Liver (tissue), 9 donors: ENCODE data around the gene ANKDD1A. TPM values are rescaled to one million over a fixed set of nuclear protein-coding genes. Genes with fewer than 3 reads are reported as not detected.

Experiments
- DNase-seq: peaks from one replicate; pipeline ENCODE4 v3.0.0-alpha.2; 2017; ENCODE audit warnings: low spot score
- H3K27ac ChIP-seq, 2 donors: one replicate each; pipeline ENCODE4 v1.7.0; 2013; ENCODE audit warnings: inconsistent platforms in 2 of 2, low read length in 2 of 2, control low read depth in 1 of 2, low read depth in 1 of 2, mild to moderate bottlenecking in 1 of 2
- H3K27me3 ChIP-seq, 4 donors: one replicate each; pipeline versions ENCODE4 v1.6.1 to v1.7.0; 2013; ENCODE audit warnings: low read length in 3 of 4, inconsistent platforms in 1 of 4, mild to moderate bottlenecking in 1 of 4, moderate library complexity in 1 of 4; ENCODE audit not compliant: control insufficient read depth in 4 of 4, insufficient read depth in 4 of 4
- H3K36me3 ChIP-seq, 4 donors: one replicate each; pipeline versions ENCODE4 v1.6.1 to v1.7.0; 2013; ENCODE audit warnings: low read length in 3 of 4, mild to moderate bottlenecking in 3 of 4, low read depth in 1 of 4, moderate library complexity in 1 of 4; ENCODE audit not compliant: control insufficient read depth in 4 of 4, insufficient read depth in 3 of 4
- H3K4me1 ChIP-seq, 4 donors: one replicate each; pipeline versions ENCODE4 v1.6.1 to v1.7.0; 2013; ENCODE audit warnings: low read length in 3 of 4, mild to moderate bottlenecking in 3 of 4, moderate library complexity in 1 of 4; ENCODE audit not compliant: control insufficient read depth in 4 of 4, insufficient read depth in 4 of 4
- H3K4me3 ChIP-seq, 3 donors: one replicate each; pipeline versions ENCODE4 v1.6.1 to v1.7.0; 2013; ENCODE audit warnings: low read length in 3 of 3, control low read depth in 1 of 3, low read depth in 1 of 3, mild to moderate bottlenecking in 1 of 3
- H3K9ac ChIP-seq, 2 donors: one replicate each; pipeline ENCODE4 v1.7.0; 2013; ENCODE audit warnings: low read length in 2 of 2, mild to moderate bottlenecking in 2 of 2, moderate library complexity in 2 of 2, control low read depth in 1 of 2, low read depth in 1 of 2
- H3K9me3 ChIP-seq, 4 donors: one replicate each; pipeline versions ENCODE4 v1.6.1 to v1.7.0; 2013; ENCODE audit warnings: low read length in 3 of 4; ENCODE audit not compliant: control insufficient read depth in 4 of 4
- FOXA2 ChIP-seq: IDR thresholded peaks from 2 replicates; pipeline ENCODE4 v1.6.1; 2016; ENCODE audit warnings: antibody characterized with exemption
- GABPA ChIP-seq, 2 donors: IDR thresholded peaks in 1 of 2; conservative IDR thresholded peaks in 1 of 2; 2 replicates each; pipeline ENCODE4 v1.6.1; 2016; ENCODE audit warnings: antibody characterized with exemption in 2 of 2, mild to moderate bottlenecking in 1 of 2, moderate library complexity in 1 of 2
- HNF4A ChIP-seq, 2 donors: conservative IDR thresholded peaks; 2 replicates each; pipeline ENCODE4 v1.6.1; 2016; ENCODE audit warnings: antibody characterized with exemption in 2 of 2, mild to moderate bottlenecking in 2 of 2
- HNF4G ChIP-seq: IDR thresholded peaks from 2 replicates; pipeline ENCODE4 v1.6.1; 2016; ENCODE audit warnings: antibody characterized with exemption
- JUND ChIP-seq, 2 donors: IDR thresholded peaks; 2 replicates each; pipeline ENCODE4 v1.6.1; 2016; ENCODE audit warnings: antibody characterized with exemption in 2 of 2
- MAX ChIP-seq: IDR thresholded peaks from 2 replicates; pipeline ENCODE4 v1.6.1; 2016; ENCODE audit warnings: antibody characterized with exemption
- NR2F2 ChIP-seq: IDR thresholded peaks from 2 replicates; pipeline ENCODE4 v1.6.1; 2016; ENCODE audit warnings: antibody characterized with exemption
- REST ChIP-seq: IDR thresholded peaks from 2 replicates; pipeline ENCODE4 v1.6.1; 2016; ENCODE audit warnings: antibody characterized with exemption, mild to moderate bottlenecking
- SP1 ChIP-seq: IDR thresholded peaks from 2 replicates; pipeline ENCODE4 v1.6.1; 2018; ENCODE audit warnings: antibody characterized with exemption, mild to moderate bottlenecking
- TAF1 ChIP-seq: conservative IDR thresholded peaks from 2 replicates; pipeline ENCODE4 v1.6.1; 2016; ENCODE audit warnings: antibody characterized with exemption, mild to moderate bottlenecking
- WGBS: extraction: QIAGEN DNeasy Blood & Tissue Kit; methylation state at CpG from one replicate; pipeline ENCODE4 v1.1.7; 2013; 5-methylcytosine and 5-hydroxymethylcytosine counted together
- polyA plus RNA-seq, 2 donors: library from polyadenylated mRNA; stranded (reverse) in 1 of 2; unstranded in 1 of 2; fragments of 200-250 nt in 1 of 2; fragments of >200 nt in 1 of 2; fragmentation: Nextera tagmentation in 1 of 2; extraction: Ambion mirVana in 1 of 2; gene quantifications; one replicate each; pipeline versions ENCODE4 v1.2.1 to v1.2.3, GENCODE V29; 2013 to 2015
- total RNA-seq, 2 donors: library from RNA; depleted of rRNA; stranded (reverse); fragments of >200 nt; gene quantifications; one replicate each; pipeline ENCODE4 v1.2.3, GENCODE V29; 2014
- TF ChIP-seq, protein P1 (sequence below): fragments of 150-350 bp; IDR thresholded peaks from 2 replicates; pipeline ENCODE4 v1.5.1; 2017; ENCODE audit warnings: improper control_type of control experiment, low read depth, low read length; ENCODE audit not compliant: missing input control
- TF ChIP-seq, protein P2 (sequence below): IDR thresholded peaks from 2 replicates; pipeline ENCODE4 v1.6.1; 2016; ENCODE audit warnings: antibody characterized with exemption
- donor health status: healthy.
- donor health status: healthy.
- donor health status: healthy.
- donor health status: healthy.
- donor health status: healthy.

Gene ANKDD1A
- total and polyA plus RNA-seq, 4 donors = 0.32 to 1.0 (median 0.59) TPM

DNA sequence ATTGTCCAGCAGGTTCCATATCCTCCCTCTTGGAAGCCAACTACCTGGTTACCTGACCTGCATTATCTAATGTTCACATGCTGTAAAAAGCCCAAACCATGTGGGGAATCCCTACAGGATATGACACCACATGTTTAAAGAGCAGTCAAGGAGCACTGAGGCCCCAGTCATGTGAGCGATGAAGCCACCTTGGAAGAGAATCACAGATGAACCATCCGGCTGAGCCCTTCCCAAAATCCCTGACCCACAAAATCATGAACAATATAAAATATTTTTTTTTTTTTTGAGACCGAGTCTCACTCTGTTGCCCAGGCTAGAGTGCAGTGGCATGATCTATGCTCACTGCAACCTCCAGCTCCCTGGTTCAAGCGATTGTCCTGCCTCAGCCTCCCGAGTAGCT, 10.6 kb upstream of the ANKDD1A start:
- Histone ChIP-seq H3K4me3 (no peak overlapping the region), H3K27ac (no peak overlapping the region), H3K4me1 (peaks cover 0 to 14% (median 7%) of the 10 kb centered on the region in 4 donors), H3K36me3 (no peaks in the 10 kb centered on the region), H3K9ac (no peak overlapping the region), H3K27me3 (no peaks in the 10 kb centered on the region), H3K9me3 (peaks cover 0 to 4% (median 0%) of the 10 kb centered on the region in 4 donors)
- 94% methylated on average over 5 of the region's 5 CpGs for WGBS
- DNase-seq = no peak
- TF ChIP-seq JUND (IDR thresholded peaks at IDR 0.05) (no peak), TAF1 (no peak), REST (no peak), MAX (no peak), HNF4A (conservative IDR thresholded peaks at IDR 0.05) (no peak), HNF4G (no peak), GABPA (IDR thresholded peaks at IDR 0.05 in 1 of 2, conservative IDR thresholded peaks at IDR 0.05 in 1 of 2) (no peak), FOXA2 (no peak)
- TF ChIP-seq, protein P1, sequence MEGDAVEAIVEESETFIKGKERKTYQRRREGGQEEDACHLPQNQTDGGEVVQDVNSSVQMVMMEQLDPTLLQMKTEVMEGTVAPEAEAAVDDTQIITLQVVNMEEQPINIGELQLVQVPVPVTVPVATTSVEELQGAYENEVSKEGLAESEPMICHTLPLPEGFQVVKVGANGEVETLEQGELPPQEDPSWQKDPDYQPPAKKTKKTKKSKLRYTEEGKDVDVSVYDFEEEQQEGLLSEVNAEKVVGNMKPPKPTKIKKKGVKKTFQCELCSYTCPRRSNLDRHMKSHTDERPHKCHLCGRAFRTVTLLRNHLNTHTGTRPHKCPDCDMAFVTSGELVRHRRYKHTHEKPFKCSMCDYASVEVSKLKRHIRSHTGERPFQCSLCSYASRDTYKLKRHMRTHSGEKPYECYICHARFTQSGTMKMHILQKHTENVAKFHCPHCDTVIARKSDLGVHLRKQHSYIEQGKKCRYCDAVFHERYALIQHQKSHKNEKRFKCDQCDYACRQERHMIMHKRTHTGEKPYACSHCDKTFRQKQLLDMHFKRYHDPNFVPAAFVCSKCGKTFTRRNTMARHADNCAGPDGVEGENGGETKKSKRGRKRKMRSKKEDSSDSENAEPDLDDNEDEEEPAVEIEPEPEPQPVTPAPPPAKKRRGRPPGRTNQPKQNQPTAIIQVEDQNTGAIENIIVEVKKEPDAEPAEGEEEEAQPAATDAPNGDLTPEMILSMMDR = no peak

- H3K36me3 ChIP-seq = no peaks in the 10 kb centered on the region
- whole genome bisulfite sequencing = 92% methylated on average over 2 of the region's 2 CpGs
- H3K4me3 ChIP-seq = no peak overlapping the region
- peaks cover 0 to 4% (median 0%) of the 10 kb centered on the region in 4 donors for H3K9me3 ChIP-seq
- H3K4me1 ChIP-seq = peaks cover 0 to 10% (median 4%) of the 10 kb centered on the region in 4 donors
- TF ChIP-seq NR2F2 = no peak
- TF ChIP-seq, protein P2, sequence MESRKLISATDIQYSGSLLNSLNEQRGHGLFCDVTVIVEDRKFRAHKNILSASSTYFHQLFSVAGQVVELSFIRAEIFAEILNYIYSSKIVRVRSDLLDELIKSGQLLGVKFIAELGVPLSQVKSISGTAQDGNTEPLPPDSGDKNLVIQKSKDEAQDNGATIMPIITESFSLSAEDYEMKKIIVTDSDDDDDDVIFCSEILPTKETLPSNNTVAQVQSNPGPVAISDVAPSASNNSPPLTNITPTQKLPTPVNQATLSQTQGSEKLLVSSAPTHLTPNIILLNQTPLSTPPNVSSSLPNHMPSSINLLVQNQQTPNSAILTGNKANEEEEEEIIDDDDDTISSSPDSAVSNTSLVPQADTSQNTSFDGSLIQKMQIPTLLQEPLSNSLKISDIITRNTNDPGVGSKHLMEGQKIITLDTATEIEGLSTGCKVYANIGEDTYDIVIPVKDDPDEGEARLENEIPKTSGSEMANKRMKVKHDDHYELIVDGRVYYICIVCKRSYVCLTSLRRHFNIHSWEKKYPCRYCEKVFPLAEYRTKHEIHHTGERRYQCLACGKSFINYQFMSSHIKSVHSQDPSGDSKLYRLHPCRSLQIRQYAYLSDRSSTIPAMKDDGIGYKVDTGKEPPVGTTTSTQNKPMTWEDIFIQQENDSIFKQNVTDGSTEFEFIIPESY = no peak
- no peak for TF ChIP-seq JUND (IDR thresholded peaks at IDR 0.05)
- TF ChIP-seq GABPA (IDR thresholded peaks at IDR 0.05 in 1 of 2, conservative IDR thresholded peaks at IDR 0.05 in 1 of 2) = no peak
- TF ChIP-seq SP1 = no peak
- H3K9ac ChIP-seq = no peak overlapping the region
- H3K27ac ChIP-seq = no peak overlapping the region
- no peaks in the 10 kb centered on the region for H3K27me3 ChIP-seq
- no peak for DNase-seq
Measured at GRCh38 chr15:64901914-64902313, 9.8 kb upstream of the ANKDD1A start.
